GM04503 (cell line): ENCODE measurements around the gene IFI16.
A peak's percentile ranks its signal among the peaks of the same experiment; 100 is the strongest.
"Not testable (repeated sequence)": the region's sequence is repeated elsewhere in the genome, so short reads cannot be mapped to it uniquely, and the experiment has no call there.

ENCODE experiments used
- DNase-seq: peaks from one replicate; pipeline ENCODE4 v3.0.0-alpha.2; 2012; ENCODE audit warnings: low read depth

Gene IFI16

DNA sequence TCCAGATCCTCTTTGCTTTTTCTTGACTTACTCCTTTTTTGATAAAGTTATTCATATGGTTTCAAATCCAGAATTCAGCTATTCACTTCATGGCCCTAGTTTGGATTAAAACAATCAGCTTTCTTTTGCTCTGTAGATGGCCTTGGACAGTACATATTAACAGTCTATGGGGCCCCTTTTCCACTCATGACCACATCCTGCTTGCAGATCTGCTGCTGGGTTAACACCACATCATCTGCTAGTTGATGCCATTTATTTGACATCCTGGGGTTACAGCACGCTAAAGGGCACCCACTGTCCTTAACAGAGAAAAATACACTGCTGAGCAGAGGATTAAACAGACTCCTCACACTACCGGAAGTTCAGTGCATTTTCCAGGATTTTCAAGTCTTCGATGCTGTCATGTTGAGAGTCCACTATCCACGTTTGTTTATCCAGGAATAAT is 941 bp upstream of the IFI16 start:
- no peak for DNase-seq

DNA sequence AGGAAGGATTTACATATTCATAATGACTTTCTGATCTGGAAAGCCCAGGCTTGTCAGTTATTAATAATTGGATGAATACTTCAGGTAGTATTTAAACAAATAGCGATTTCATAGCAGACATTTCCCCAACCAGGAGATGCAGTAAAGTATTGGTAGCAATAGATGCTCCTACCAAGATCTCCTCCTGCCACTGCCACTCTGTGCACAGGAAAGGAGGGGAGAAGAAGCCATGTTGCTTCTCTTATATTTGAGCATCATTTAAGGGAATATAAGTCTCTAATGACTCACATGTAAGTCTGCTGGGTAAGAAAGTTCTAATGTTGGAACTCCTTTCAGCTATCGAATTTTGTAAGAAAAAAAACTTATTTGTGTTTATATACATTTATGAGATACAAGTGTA is 420 bp upstream of the IFI16 start:
- no peak for DNase-seq

DNA sequence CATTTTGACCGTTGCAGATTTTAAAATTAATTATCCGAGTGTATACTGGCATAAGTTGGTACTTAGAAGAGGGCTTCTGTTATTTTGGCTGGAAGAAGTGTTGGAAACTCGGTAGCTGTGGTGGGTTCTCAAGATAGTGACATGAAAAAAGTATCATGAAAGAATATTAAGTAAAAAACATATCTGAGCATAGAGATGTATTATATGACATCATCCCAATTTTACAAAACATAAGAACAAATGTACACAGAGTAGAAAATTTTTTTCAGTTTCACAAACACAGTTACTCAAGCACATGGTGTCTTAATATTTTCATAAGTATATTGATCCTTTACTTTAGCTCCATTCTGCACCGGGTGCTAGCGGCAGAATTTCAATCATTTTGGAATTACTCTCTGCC is 684 bp downstream of the IFI16 start:
- DNase-seq, result no peak

DNA sequence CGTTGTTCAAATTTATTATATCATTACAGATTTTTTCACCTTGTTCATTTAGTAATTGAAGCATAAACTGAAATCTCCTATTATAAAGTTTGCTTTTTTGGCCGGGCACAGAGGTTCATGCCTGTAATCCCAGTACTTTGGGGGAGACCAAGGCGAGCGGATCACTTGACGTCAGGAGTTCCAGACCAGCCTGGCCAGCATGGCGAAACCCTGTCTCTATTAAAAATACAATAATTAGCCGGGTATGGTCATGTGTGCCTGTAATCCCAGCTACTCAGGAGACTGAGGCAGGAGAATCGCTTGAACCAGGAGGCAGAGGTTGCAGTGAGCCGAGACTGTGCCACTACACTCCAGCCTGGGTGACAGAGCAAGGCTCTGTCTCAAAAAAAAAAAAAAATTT is 1.3 kb downstream of the IFI16 start:
- DNase-seq, result not testable (repeated sequence)

DNA sequence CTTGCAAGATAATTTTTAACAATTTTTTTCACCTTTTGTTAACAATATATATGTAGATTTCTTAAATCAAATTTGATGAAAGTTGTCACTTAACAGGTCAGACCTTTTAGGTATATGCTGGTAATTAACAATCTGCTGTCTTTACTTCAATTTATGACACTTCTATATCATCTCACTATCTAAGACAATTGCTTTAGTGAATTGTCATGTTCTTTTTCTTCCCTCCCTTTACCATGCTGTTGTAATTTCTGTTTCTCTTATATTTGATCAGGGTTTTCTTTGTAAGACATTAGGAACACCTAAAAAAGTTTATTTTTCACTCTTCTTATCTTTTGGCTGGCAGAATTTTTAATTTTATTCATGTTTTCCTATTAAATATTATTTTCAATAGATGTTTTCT is 2.0 kb downstream of the IFI16 start:
- no peak for DNase-seq

DNA sequence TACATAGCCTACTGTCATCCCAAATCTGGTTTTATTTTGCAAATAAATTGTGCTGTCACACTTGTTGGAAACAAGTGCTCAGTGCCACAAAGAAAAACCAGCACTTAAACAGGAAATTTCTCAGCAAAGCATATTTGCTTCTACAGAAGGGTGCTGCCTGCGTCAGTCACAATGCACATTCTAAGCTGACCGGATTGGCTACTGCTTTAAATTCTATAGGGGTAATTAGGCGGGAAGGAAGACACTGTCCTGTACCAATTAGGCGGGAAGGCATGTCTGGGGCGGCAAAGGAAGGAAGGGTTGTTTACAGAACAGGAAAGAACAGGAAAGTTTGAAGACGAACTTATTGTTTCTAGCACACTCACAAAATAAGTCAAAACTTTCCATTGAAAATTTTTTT is 2.8 kb downstream of the IFI16 start:
- no peak for DNase-seq

DNA sequence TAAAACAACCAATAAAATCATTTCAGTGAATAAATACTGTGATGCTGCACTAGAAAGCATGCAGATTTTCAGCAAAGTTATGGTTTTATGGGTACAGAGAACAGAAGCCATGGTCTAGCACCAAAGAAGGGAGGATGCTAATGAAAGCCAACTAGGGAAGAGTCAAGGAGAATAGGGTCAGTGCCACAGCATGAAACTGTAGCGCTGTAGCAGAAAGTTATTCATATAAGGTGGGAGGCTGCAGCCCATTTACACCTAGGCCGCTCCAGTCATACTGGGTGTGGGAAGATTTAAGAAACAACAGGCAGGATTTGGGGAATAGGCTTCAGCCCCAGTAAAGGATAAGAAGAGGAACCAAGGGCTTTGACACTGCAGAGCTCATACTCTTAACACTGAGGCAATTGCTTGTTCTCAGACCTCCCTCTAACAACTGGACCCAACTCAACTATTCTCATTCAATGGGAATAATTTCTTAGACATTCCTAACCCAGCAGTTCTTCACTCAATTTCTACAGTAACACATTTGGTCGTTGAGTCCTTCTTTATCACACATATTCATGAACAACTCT is 4.4 kb downstream of the IFI16 start:
- DNase-seq, result no peak

DNA sequence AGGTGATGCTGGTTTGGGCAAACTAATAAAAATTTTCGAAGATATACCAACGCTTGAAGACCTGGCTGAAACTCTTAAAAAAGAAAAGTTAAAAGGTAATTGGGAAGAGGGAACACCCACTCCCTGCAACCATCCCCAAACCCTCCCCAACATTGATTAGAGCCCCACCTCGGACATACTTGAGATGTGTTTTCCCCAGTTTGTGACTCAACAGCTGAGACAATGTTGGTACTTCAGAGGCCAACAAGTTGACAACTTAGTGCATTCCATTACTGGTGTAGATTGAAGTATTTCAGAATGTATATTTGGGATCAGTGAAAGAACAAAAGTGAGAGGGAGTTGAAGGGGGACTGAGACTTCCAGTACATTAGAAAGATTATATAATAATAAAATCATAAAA is 5.1 kb downstream of the IFI16 start:
- no peak for DNase-seq

DNA sequence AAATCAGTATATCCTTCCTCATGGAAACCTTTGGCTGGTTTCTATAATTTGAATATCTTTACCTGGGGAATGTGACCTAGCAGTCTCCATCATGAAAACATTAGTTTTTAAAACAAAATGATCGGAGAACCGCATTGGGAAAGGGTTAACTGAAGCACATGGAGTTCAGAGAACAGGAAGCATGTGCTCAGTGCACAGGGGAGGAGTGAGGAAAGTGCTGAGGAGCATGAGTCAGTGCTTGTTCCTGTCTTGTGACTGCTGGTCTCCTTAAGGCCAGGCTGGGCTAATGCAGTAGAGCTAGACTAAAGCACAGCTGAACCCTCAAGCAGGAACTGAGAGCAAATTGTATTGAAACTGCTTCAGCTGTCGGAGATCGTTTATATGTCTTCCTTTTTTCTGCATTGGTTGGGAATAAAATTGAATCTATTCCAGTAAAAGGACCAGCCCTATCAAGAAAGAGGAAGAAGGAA is 5.8 kb downstream of the IFI16 start:
- DNase-seq, result peak; percentile 56

DNA sequence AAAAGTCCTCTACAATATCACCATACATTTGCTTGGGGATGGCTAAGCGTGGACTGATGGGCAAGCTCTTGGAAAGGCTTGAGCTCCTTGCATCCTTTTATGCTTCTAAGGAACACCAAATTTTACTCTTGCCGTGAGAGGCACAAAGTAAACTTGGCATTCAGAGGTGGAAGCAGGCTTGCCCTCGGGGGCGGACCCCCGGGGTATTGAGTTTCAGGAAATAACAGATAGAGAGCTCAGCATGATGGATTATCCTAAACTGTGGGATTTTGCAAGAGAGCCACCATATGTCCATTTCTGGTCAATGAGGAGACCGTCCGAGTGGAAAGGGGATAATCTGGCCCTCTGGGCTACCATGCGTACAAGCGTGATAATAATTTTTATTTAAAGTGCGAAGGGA is 14.0 kb downstream of the IFI16 start:
- DNase-seq, result no peak

DNA sequence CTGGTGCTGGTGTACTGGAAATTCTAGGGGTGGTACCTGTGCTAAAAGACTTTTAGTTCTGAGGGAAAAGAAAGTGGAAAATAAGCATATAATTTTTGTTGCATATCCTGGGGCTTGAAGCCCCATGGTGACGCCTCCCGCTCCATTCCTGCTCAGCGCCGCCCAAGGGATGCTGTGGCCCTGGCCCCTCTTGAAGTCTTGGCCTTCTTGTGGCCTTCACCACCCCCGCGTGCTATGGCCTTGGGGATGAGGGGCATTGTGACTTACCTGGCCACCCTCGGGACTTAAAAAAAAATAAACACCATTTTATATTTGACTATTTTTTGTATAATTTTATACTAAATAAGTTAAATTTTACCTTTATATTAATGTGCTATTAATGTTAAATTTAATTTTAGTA is 15.3 kb downstream of the IFI16 start:
- DNase-seq, result no peak

DNA sequence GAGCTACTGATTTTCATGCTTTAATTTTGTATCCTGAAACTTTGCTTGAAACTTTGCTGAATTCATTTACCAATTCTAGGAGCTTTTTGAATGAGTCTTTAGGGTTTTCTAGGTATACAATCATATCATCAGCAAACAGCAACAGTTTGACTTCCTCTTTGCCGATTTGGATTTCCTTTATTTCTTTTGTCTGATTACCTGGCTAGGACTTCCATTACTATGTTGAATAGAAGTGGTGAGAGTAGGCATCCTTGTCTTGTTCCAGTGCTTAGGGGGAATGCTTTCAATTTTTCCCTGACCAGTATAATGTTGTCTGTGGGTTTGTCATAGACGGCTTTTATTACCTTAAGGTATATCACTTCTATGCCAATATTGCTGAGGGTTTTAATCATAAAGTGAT is 17.1 kb downstream of the IFI16 start:
- DNase-seq, result not testable (repeated sequence)

DNA sequence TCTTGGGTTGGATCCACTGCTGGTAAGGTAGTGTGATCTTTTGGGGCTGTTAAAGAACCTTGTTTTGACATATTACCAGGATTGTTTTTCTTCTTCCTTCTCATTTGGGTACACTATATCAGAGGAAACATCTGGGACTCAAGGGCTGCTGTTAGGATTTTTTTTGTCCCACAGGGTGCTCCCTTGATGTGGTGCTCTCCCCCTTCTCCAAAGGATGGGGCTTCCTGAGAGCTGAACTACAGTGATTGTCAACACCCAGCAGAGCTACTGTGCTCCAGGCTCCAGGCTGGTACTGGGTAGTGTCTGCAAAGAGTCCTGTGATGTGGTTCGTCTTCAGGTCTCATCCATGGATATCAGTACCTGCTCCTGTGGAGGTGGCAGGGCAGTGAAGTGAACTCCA is 20.6 kb downstream of the IFI16 start:
- no peak for DNase-seq

DNA sequence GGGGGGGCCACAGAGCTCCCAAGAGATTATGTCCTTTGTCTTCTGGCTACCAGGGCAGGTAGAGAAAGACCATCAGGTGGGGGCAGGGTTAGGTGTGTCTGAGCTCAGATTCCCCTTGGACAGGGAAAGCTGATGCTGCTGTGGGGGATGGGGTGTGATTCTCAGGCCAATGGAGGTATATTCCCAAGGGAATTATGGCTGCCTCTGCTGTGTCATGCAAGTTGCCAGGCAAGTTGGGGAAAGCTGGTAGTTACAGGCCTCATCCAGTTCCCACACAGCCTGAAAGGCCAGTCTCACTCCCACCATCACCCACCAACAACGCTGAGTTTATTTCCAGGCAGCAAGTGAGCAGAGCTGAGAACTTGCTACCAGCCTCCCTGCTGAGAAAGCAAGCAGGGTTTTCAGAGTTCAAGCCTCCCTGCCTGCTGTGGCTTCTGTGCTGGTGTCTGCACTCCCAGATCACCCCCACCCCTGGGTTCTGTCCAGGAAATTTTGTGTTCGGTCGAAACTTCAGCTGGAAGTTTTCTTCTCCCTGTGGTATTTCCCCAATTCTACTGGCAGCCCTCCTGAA is 21.3 kb downstream of the IFI16 start:
- no peak for DNase-seq

DNA sequence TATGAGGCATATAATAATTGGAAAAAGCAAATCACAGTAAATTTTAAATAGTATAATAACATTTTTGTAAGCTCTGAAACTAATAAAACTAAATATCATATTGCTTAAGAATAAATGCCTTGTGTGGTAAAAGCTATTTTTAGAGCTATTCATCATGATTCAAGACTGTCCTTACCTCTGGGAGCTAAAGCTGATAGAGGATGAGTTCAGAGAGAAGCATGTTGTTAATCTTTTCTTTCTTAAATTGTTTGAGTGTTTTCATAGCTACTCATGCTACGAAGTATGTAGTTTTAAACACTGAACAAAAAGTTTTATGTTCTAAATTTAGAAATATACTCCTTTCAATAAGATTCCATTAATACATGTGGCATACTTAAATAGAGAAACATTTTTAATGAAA is 30.5 kb downstream of the IFI16 start:
- peak; percentile 39 for DNase-seq

DNA sequence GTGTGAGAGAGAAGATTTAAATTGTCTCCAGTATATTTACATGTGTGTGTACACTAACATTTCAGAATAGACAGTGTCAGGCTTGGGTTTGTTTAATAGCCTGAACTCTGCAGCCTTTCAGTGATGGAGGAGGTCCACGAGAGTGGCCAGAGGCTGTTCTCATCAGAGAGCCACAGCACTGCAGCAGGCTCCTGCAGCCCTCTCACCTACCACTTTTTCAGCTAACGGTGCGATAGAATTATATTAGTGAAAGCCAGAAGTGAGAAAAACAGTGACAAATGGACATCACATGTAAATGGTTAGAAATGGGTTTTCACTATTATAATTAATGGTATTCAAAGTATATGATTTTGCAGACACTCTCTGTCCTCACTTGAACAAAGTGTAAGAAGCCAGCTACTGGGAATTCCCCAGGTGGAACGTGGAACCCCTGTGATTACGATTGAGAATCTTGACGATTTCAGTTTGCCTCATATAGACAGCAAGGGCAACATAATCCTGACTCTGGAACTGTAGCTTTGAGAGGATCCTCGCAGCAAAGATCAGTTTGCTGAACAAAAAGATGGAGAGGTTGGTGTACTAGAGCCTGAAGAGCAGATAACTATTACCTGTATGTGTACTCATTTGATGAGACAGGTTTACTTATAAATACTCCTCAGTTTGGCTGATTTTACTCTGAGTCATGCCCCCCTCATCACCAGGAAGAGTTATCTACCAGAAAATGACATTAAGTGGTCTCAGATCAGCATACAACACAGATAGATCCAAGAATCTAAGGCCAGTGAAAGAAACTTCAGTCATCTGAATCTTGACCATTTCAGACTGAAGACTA is 31.4 kb downstream of the IFI16 start:
- no peak for DNase-seq

DNA sequence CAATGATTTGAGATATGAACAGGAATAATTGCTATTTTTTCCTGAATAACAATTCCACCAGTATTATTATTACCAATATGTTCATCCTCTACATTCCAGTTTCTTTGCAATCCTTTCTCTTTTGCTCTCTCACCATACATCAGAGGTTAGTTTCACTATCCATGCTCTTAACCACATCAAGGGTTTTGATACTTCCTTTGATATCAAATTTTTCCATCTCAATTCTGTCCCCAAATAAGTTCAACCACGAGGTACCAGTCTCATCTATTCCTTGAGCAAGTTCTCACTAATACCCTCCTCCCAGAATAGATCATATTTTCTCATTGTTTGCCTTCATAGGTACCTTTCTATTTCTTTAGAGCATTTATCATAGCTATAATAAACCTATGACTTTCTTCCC is 36.8 kb downstream of the IFI16 start:
- DNase-seq, result not testable (repeated sequence)

DNA sequence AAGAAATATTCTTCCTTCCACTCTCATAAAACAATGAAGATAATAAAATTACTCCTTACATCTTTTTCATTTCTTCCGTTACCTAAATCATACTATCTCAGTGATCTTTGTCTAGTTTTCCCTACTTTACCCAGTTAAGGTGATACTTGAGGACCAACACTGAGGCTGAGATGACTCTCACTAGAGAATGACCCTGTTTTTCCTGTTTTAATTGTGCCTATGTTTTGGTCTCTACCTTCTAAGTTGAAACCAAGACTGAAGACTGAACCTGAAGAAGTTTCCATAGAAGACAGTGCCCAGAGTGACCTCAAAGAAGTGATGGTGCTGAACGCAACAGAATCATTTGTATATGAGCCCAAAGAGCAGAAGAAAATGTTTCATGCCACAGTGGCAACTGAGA is 41.7 kb downstream of the IFI16 start:
- DNase-seq, result no peak

DNA sequence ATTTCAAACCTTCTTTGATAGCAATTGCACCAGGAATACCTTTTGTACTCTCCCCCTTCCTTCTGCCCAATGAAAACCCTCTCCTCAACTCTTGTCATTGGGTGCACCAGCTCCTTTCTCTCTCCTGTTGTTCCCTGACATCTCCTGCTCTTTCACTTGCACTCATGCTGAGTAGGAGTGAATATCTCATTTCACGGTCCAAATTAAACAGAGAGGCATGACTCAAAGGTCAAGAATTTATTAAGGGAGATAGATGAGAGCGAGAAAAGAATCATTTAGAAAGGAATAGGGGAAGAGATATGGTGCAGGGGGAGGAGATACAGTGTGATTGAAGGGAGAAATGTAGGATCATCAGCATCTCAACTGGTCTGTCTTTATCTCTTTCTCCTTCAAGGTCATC is 44.7 kb downstream of the IFI16 start:
- no peak for DNase-seq

DNA sequence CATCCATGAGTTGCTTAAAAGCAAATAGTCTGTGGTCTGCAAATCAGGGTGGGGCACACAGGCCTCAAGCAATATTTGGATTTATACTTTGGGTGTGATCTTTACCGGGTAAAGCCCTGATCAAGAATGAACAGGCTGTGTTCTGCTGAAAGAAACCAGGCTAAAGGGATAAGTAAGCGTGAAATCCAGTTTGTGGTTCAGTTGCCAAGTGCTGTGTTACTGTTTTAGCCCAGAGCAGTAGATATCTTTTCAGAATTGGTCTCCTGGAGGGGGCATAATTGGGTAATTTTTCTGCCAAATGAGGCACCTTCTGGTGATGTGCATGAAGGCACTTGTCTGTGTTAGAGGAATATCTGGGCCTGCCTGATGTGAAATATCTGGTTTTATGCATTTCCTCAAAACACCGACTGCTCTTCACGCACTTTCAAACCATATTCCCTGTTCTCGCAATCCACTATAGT is 45.5 kb downstream of the IFI16 start:
- no peak for DNase-seq

DNA sequence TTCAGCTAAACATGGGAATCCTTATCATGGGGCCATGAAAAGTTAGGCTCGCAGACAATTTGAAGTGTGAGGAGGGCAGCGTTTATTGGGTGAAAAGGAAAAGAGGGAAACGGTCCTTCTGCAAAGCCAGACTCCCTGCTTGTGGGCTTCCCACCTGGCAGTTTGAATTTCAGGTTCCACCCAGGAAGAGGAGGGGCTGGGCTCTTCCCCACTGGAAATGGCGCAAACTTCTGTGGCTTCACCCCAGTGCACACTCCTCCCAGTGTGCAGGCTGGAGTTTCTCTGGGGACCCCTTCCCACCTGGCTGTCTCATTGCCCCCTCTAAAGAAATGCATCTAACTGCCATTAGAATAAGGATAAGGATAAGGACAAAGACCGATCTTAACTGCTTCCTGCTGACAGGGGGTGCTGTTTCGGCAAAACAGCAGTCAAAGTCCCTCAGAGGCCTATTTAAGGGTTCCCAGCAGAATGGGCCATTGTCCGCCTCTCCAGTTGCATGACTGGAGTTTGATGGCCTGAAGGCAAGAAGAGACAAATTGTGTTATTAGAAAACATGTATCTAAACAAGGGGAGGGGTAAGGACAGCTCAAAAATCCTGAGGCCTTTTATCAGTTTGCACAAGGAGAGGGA is 46.5 kb downstream of the IFI16 start:
- DNase-seq, result no peak

DNA sequence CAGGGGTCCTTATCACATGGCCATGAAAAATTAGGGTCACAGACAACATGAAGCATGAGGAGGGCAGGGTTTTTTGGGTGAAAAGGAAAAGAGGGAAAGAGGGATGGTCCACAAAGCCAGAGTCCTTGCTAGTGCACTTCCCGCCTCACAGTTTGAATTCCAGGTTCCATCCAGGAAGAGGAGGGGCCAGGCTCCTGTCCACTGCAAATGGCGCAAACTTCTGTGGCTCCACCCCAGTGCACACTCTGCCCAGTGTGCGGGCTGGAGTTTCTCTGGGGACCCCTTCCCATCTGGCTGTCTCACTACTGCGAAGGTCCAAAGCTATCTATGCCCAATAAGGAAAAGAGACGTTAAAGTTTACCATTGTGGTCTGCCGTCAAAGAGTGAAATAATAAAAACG is 49.0 kb downstream of the IFI16 start:
- no peak for DNase-seq

DNA sequence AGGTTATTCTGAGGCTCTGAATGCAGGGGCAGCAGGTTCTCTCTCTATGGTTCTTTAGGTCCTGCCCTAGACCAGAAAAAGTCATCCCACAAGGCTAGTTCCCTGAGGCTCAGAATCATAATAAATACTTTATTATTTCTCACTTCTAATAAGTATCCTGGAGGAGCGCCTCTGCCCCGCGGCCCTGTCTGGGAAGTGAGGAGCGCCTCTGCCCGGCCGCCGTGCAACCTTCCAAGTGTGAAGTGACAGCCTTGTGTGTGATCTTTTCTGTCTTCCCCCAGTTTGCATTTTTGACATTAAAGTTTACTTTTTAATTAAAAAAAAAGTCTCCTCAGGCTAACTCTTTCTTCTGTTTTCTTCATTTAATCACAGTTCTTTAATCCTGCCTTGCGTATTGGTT is 55.4 kb downstream of the IFI16 start:
- no peak for DNase-seq
